Panc1 (cell line): ENCODE measurements around the gene SYT2.

Experiments used
- TF ChIP-seq, protein P1 (sequence below): fragments of 450-650 bp; IDR thresholded peaks from 2 replicates; pipeline ENCODE4 v1.5.1; 2017; ENCODE audit warnings: mild to moderate bottlenecking
- TF ChIP-seq, protein P2 (sequence below), 2 experiments: IDR thresholded peaks; 2 replicates each; pipeline ENCODE4 v1.6.1; 2011 to 2012; ENCODE audit warnings: low read depth in 2 of 2, control low read depth in 1 of 2, low read length in 1 of 2, mild to moderate bottlenecking in 1 of 2, moderate library complexity in 1 of 2; ENCODE audit not compliant: insufficient read depth in 1 of 2

DNA sequence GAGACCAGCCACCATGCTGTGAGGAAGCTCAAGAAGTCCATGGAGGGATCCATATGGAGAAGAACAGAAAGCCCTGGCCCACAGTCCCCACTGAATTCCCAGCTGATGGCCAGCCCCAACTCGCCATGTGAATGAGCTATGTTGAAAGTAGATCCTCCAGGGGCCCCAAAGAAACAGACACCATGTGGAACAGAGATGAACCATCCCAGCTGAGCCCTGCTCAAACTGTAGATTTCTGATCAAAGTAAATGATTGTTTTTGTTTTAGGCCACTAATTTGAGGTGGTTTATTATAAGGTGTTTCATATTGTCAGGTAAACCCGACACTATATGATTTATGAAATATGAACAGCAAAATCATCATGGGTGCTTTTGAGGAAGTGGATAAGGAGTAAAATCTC is 32.8 kb downstream of the SYT2 start:
- TF ChIP-seq, protein P1, sequence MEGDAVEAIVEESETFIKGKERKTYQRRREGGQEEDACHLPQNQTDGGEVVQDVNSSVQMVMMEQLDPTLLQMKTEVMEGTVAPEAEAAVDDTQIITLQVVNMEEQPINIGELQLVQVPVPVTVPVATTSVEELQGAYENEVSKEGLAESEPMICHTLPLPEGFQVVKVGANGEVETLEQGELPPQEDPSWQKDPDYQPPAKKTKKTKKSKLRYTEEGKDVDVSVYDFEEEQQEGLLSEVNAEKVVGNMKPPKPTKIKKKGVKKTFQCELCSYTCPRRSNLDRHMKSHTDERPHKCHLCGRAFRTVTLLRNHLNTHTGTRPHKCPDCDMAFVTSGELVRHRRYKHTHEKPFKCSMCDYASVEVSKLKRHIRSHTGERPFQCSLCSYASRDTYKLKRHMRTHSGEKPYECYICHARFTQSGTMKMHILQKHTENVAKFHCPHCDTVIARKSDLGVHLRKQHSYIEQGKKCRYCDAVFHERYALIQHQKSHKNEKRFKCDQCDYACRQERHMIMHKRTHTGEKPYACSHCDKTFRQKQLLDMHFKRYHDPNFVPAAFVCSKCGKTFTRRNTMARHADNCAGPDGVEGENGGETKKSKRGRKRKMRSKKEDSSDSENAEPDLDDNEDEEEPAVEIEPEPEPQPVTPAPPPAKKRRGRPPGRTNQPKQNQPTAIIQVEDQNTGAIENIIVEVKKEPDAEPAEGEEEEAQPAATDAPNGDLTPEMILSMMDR = no peak
- TF ChIP-seq, protein P2, sequence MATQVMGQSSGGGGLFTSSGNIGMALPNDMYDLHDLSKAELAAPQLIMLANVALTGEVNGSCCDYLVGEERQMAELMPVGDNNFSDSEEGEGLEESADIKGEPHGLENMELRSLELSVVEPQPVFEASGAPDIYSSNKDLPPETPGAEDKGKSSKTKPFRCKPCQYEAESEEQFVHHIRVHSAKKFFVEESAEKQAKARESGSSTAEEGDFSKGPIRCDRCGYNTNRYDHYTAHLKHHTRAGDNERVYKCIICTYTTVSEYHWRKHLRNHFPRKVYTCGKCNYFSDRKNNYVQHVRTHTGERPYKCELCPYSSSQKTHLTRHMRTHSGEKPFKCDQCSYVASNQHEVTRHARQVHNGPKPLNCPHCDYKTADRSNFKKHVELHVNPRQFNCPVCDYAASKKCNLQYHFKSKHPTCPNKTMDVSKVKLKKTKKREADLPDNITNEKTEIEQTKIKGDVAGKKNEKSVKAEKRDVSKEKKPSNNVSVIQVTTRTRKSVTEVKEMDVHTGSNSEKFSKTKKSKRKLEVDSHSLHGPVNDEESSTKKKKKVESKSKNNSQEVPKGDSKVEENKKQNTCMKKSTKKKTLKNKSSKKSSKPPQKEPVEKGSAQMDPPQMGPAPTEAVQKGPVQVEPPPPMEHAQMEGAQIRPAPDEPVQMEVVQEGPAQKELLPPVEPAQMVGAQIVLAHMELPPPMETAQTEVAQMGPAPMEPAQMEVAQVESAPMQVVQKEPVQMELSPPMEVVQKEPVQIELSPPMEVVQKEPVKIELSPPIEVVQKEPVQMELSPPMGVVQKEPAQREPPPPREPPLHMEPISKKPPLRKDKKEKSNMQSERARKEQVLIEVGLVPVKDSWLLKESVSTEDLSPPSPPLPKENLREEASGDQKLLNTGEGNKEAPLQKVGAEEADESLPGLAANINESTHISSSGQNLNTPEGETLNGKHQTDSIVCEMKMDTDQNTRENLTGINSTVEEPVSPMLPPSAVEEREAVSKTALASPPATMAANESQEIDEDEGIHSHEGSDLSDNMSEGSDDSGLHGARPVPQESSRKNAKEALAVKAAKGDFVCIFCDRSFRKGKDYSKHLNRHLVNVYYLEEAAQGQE (IDR thresholded peaks at IDR 0.05; ENCODE audit: insufficient read depth in 1 of 2, low read depth in 2 of 2, low read length in 1 of 2) = no peak
